ENCODE data around the gene ACTA2. TPM values are rescaled to one million over a fixed set of nuclear protein-coding genes. Genes with fewer than 3 reads are reported as not detected.
A peak's percentile ranks its signal among the peaks of the same experiment; 100 is the strongest.

The ACTA2 gene
- total RNA-seq, 1 experiment from 2014 or later, result not detected

DNA sequence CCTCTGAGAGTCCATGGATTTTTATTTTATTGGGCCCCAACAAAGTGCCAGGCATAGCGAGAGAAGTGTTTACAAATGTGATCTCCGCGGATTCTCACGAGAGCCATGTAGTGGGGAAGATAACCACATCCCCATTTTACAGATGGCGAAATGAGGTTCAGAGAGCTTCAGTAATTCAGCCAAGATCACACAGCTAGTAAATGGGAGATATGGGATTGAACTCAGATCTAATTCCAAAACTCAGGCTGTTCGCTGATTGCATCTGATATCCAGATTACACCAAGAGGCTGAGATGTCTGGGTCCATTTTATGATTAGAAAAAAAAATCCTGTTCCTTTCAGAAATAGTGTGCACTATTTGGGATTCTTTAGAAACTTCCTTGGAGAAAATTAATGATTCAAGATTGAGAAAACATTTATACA, 39.3 kb upstream of the ACTA2 start:
- H3K9me2 ChIP-seq (replicated peaks; ENCODE audit: low read length), result no peaks in the 10 kb centered on the region
- H3F3A ChIP-seq (ENCODE audit: low read length, unreplicated experiment), result no peaks in the 10 kb centered on the region
- DNase-seq (no peak), ATAC-seq (no peak)
- no peaks in the 10 kb centered on the region for H3K27me3 ChIP-seq (ENCODE audit: low read length)
- H3K79me2 ChIP-seq (ENCODE audit: low read length), result 0 out of 2 replicates have a peak, but pooled peaks cover 3% of the 10 kb centered on the region
- peaks cover 28% of the 10 kb centered on the region for H3K4me1 ChIP-seq (ENCODE audit: insufficient read depth, low read length)
- intact Hi-C loops (cut with micrococcal nuclease), result loop anchor here (2.0 to 5.0 kb wide), 3 partner anchors 17 to 141 kb away; partner anchors contain the start of genes ANKRD22 and STAMBPL1
- no peaks in the 10 kb centered on the region for H3K9me3 ChIP-seq (ENCODE audit: low read length)
- ChIA-PET POLR2A (ENCODE audit: unreplicated experiment) (interaction anchor here (0.7 kb wide), 1 partner anchor 395 kb away, joined by 3 read pairs; no protein-coding TSS in a partner anchor), CTCF (no interaction called here)
- peak overlapping the region; percentile 96 for H2AFZ ChIP-seq (ENCODE audit: low read length)
- H3K27ac ChIP-seq (ENCODE audit: low read length), result no peak overlapping the region
- H3K36me3 ChIP-seq (ENCODE audit: low read depth, low read length), result no peaks in the 10 kb centered on the region
- no TSS peak for BruUV-seq (replicated peaks)
- peak overlapping the region; percentile 81 for H3K4me3 ChIP-seq (ENCODE audit: low read length)
- TF ChIP-seq EZH2 (IDR thresholded peaks at IDR 0.05; ENCODE audit: low read length, unreplicated experiment) (no peak), EZH2phosphoT487 (IDR thresholded peaks at IDR 0.05; ENCODE audit: borderline replicate concordance, low read length) (no peak)
- TF ChIP-seq, protein P1, sequence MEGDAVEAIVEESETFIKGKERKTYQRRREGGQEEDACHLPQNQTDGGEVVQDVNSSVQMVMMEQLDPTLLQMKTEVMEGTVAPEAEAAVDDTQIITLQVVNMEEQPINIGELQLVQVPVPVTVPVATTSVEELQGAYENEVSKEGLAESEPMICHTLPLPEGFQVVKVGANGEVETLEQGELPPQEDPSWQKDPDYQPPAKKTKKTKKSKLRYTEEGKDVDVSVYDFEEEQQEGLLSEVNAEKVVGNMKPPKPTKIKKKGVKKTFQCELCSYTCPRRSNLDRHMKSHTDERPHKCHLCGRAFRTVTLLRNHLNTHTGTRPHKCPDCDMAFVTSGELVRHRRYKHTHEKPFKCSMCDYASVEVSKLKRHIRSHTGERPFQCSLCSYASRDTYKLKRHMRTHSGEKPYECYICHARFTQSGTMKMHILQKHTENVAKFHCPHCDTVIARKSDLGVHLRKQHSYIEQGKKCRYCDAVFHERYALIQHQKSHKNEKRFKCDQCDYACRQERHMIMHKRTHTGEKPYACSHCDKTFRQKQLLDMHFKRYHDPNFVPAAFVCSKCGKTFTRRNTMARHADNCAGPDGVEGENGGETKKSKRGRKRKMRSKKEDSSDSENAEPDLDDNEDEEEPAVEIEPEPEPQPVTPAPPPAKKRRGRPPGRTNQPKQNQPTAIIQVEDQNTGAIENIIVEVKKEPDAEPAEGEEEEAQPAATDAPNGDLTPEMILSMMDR (conservative IDR thresholded peaks at IDR 0.05; ENCODE audit: low read depth, low read length), result no peak
- no peaks in the 10 kb centered on the region for H4K20me1 ChIP-seq (ENCODE audit: low read length)
- peak overlapping the region; percentile 57; the same call in 1 of the 2 replicates for H3K9ac ChIP-seq (ENCODE audit: low read length)
- peak overlapping the region; percentile 84 for H3K4me2 ChIP-seq (ENCODE audit: low read length)

DNA sequence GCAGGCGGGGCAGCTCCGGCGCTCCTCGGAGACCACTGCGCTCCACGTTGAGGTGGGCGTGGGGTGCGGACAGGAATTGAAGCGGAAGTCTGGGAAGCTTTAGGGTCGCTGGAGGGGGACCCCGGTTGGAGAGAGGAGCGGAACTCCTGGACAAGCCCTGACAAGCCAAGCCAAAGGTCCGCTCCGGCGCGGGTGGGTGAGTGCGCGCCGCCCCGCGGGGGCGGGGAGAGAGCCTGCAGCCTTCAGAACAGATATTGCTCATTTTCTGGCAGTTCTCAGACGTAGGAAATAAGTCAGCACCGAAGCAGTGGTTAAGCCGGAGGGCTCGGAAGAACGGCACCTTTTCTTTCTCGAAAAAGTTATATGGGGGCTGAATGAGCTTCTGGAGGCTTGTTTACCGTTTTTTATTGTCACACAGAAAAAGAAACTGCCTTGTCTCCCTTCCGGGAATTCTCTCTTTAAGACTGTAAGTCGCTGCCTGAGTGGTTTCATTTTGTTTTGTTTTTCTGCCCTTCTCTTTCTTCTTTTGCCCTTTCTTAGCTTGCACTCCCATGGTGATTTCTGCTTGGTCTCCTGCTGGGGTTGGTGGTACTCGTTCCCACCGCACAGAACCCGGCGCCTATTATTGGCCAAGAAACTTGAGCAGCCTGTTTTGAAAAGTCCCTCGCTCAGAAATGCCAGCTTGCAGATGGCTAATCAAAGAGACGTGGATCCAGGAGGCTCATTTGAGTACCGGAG, 38.8 kb upstream of the ACTA2 start:
- Histone ChIP-seq H3K27me3 (ENCODE audit: low read length) (no peaks in the 10 kb centered on the region), H3K36me3 (ENCODE audit: low read depth, low read length) (no peaks in the 10 kb centered on the region), H3K79me2 (ENCODE audit: low read length) (0 out of 2 replicates have a peak, but pooled peaks cover 3% of the 10 kb centered on the region), H2AFZ (ENCODE audit: low read length) (peak overlapping the region; percentile 96), H3K4me2 (ENCODE audit: low read length) (peak overlapping the region; percentile 84), H3K9me2 (replicated peaks; ENCODE audit: low read length) (no peaks in the 10 kb centered on the region), H3F3A (ENCODE audit: low read length, unreplicated experiment) (no peaks in the 10 kb centered on the region), H3K4me1 (ENCODE audit: insufficient read depth, low read length) (peaks cover 28% of the 10 kb centered on the region), H3K4me3 (ENCODE audit: low read length) (peak overlapping the region; percentile 81), H3K9ac (ENCODE audit: low read length) (peak overlapping the region; percentile 57), H3K27ac (ENCODE audit: low read length) (peak overlapping the region; percentile 21; the same call in 1 of the 2 replicates), H4K20me1 (ENCODE audit: low read length) (no peaks in the 10 kb centered on the region), H3K9me3 (ENCODE audit: low read length) (no peaks in the 10 kb centered on the region)
- TF ChIP-seq EZH2phosphoT487 (IDR thresholded peaks at IDR 0.05; ENCODE audit: borderline replicate concordance, low read length), result no peak
- no peak for TF ChIP-seq EZH2 (IDR thresholded peaks at IDR 0.05; ENCODE audit: low read length, unreplicated experiment)
- TF ChIP-seq, protein P1 (conservative IDR thresholded peaks at IDR 0.05; ENCODE audit: low read depth, low read length), result no peak; the same call in 1 of the 2 replicates
- ATAC-seq (peak; percentile 57), DNase-seq (peak; percentile 61)
- intact Hi-C loops (cut with micrococcal nuclease), result loop anchor here (2.0 to 5.0 kb wide), 3 partner anchors 17 to 141 kb away; partner anchors contain the start of genes ANKRD22 and STAMBPL1
- ChIA-PET CTCF (no interaction called here), POLR2A (ENCODE audit: unreplicated experiment) (interaction anchor here (0.7 kb wide), 1 partner anchor 272 kb away, joined by 4 read pairs; no protein-coding TSS in a partner anchor)
- TSS peak; percentile 45 for BruUV-seq (replicated peaks)
